Posterior vena cava (tissue), 2 donors: ENCODE measurements around the gene PTX4. TPM values are rescaled to one million over a fixed set of nuclear protein-coding genes. Genes with fewer than 3 reads are reported as not detected.
"Not testable (repeated sequence)": the region's sequence is repeated elsewhere in the genome, so short reads cannot be mapped to it uniquely, and the experiment has no call there.

Source experiments
- DNase-seq: peaks from one replicate; pipeline ENCODE4 v3.0.0-alpha.2; 2020; ENCODE audit warnings: low spot score
- intact Hi-C, 2 donors: fragments of 100-400 bp; cut with DNase I; formaldehyde crosslinking; loops; one replicate each; pipeline versions ENCODE4 v1.14.1 to v1.14.2; 2022 to 2023
- total RNA-seq, 2 donors: library from RNA; stranded (reverse); fragmentation: NEBNext Ultra II Directional; extraction: Animal tissue kit (Norgen Biotek cat#: 25700); gene quantifications; one replicate each; pipeline ENCODE4 v1.2.1, GENCODE V29; 2021
- donor health status: DM: yes; HTN: yes; CAD: no.
- donor health status: DM: yes; HTN: yes; CAD: no.

The PTX4 gene
- total RNA-seq, 2 donors from 2014 or later, result 0.14 TPM; not detected in 1

DNA sequence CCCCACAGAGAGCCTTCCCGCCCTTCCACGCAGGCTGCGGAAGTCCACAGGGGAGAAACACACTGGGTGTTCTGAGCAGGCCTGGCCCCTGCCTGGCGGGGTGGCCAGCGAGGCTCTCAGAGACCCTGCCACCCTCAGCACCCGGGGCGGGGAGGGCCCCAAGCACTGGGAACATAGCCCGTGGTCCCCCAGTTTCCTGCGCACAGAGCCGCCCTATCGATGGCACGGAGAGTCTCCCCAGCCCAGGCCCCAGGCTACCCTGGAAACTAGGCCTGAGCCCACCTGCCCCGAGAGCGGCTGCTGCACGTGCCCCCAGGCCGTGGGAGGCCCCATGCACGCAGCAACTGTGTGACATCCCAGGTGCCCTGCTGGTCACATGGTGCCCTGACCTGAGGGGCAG, 34.2 kb downstream of the PTX4 start:
- no peak for DNase-seq
- intact Hi-C loops, result no loop called here

DNA sequence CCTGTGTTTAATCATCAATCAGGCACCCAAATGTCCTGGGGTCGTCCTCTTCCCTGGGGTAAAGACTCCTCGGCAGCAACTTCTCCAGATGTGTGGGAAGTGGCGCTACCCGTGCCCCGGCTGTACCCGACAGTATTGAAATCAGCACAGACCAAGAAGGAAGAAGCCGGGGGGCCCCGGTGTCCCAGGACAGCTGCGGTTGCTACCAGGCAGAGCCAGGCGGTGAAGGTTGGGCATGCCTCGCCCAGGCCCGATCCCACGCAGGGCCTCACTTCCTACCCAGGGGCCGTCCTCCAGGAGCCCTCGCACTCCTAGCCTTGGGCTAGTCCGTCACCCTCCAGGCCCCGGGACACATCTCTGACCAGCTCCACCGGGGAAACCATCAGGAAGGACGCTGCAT, 35.4 kb downstream of the PTX4 start:
- no peak for DNase-seq
- intact Hi-C loops, result no loop called here

DNA sequence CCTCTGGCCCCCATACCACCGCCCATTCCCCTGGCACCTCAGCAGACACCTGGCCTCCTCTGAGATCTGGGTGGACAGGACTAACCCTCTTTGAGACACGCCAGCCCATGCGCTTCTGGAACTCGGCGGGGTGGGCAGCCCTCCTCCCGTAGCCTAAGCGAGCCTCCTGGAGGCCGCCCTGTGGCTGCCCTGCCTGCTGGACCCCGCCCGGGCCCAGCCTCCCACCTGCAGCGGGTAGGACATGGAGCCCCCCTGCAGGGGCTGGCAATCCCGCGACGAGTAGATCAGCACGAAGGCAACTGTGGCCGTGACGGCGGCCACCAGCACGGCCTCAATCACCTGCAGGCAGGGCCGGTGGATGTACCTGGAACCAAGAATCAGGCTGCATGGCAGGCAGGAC, 36.2 kb downstream of the PTX4 start:
- intact Hi-C loops, result no loop called here
- DNase-seq, result no peak

GRCh38 chr16:1451702-1452392, 36.9 kb downstream of the PTX4 start:
- intact Hi-C loops, result no loop called here
- DNase-seq, result no peak

DNA sequence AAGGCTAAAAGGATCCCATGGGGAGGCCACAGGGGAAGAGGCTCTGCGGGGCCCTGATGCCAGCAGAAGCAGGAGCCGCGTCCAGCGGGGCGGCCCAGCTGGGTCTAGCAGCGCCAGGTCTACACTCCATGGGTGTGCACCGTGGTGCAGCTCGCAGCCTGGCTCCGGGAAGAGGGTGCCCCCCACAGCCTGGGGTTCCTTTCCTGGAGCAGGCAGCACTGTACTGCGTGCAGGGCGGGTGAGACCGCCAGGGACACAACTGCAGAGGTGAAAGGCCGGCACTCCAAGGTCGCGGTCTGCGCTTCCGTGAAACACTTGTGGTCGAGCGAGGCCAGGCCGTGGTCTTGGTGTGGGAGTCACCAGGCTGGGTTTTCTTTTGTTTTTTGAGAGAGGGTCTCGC, 37.9 kb downstream of the PTX4 start:
- no peak for DNase-seq
- intact Hi-C loops, result no loop called here

GRCh38 chr16:1450218-1450617, 38.5 kb downstream of the PTX4 start:
- no peak for DNase-seq
- intact Hi-C loops, result no loop called here

DNA sequence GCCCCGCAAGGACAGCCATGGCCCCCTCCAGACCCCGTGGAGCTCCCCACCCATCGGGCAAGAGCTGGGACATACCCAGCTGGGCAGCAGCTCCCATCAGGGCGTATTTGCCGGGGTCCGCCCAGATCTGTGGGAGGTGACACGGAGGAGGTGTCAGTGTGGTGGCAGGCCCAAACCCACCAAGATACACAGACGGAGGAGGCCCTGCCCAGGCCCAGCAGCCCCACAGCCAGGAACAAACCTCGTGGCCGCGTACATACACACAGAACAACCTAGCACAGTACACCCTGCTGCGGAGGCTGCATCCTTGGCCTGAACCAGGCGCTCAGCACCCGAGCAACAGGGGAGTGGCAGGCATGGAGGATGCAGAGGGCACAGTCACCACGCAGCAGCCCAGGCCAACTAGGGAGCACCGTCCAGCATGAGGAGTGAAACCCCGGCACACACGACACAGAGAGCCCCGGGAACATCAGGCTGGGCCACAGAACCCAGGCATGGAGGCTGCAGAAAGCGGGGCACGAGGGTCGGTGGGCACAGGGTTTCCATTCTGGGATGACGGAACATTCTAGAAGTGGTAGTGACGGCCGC, 39.4 kb downstream of the PTX4 start:
- intact Hi-C loops, result no loop called here
- DNase-seq, result no peak

DNA sequence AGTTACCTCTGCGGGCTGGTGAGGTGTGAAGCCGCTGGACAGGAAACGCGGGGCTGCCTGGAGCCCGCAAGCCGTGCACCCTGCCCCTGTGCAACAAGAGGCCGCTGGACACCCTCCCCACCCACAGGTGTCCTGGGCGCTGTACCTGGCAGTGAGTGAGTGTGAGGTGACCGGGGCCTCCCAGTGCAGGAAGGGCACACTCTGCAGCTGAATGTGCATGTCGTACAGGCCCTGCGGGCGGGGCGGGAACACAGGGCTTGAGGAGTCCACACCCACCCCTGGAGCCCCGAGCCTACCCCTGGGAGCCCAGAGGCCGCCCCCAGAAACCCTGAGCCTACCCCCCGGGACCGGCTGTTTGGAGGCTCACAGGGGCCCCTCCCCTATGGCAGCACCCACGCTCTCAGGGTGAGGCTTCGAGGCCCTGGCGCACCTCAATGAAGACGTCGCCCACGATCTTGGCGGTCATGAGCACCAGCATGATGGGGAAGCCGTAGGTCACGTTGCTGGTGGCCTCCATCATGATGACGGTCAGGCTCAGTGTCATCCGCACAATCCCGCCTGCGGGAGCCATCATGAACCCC, 40.1 kb downstream of the PTX4 start:
- no peak for DNase-seq
- intact Hi-C loops, result no loop called here

DNA sequence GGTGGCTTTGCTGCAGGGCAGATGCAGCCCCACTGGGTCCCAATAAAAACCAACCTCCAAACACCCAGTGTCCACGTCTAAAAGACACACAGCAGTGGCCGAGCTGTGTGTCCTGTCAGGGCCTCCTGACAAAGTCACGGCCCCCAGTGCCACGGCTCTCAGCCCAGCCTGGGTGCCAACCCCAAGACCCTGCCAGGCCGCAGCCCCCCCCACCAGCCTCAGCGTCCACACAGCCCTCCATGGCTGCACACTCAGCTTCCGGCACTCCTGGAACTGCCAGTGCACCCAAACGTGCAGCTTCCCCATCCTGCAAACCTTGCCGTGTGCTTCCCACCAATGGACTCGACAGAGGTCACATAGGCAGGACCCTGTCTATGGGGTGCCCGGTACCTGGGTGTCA, 40.8 kb downstream of the PTX4 start:
- intact Hi-C loops, result no loop called here

DNA sequence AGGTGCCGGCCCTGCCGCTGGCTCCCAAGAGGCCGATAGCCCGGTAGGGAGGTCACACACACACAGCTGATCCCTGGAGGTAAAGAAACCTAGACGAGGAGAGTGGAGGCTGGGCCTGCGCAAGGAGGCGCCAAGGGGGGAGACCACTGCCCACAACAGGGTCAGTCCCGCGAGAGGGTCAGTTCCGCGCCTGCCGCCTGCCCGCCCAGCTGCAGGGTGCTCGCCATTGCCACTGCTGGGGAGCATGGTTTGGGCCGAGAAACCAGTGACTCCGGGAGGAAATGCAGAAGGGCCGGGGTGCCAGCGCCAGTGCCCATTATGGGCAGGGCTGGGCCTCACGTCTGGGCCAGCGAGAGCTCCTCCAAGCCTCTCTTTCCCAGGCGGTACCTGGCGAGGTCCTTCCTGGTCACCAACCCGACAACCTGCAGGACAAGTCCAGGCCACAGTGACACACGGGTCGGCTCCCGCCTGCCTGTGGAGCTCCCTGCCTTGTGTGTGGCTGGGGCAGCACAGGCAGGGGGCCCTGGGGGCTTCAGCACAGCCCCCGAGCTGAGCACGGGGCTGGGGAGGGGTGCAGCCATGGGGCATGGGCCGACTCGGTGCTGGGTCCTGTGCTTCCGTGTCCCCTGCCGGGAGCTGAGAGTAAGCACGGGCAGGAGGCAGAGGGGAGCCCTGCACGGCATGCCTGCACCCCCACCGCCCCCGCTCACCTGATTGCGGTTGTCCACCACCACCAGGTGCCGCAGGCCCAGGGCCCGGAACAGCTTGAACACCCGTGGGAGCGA, 42.3 kb downstream of the PTX4 start:
- intact Hi-C loops, result no loop called here
- DNase-seq, result no peak

More for the DNA sequence above, 40.8 kb downstream of the PTX4 start:
- no peak for DNase-seq

GRCh38 chr16:1445518-1446203, 43.1 kb downstream of the PTX4 start:
- intact Hi-C loops, result no loop called here
- no peak for DNase-seq

GRCh38 chr16:1444730-1445517, 43.8 kb downstream of the PTX4 start:
- DNase-seq, result no peak
- intact Hi-C loops, result no loop called here

DNA sequence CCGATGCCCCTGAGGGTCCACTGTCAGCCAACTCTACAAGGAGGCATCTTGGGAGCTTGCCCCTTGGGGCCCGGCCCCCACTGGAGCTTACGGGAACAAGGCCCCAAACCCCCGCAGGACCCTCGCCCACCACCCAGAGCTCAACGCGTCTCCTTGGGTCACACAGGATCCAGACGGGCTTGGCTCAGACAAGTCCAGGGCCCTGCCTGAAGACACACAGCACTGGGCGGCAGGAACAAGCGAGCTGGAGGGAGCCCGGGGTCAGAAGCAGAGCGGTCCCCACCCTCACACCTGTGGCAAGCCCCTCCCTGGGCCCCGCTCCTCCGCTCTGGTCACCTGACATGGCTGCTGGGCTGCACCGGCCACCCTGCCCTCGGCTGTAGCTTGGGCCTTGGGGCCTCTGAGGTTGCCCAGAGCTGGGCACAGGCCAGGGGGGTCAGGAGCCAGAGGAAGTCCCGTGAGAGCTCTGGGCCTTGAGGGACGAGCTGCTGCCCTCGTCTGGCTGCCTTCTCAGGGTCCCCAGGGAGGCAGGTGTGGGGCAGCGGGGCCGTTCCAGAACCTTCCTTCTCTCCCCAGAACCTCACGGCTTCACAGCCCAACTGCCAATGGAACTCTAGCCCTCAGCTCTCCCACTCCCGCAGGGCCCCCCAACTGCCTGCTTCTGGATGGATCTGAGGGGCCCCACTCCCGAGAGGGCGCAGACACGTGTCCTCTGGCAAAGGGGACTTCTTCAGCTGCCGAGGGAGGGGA, 44.6 kb downstream of the PTX4 start, which contains the start of gene CCDC154:
CCDC154 (minus strand) TSS at position 577 of the 750 bp plus-strand sequence; CDS start at position 343, 234 bp downstream.
- no peak for DNase-seq
- intact Hi-C loops, result no loop called here

DNA sequence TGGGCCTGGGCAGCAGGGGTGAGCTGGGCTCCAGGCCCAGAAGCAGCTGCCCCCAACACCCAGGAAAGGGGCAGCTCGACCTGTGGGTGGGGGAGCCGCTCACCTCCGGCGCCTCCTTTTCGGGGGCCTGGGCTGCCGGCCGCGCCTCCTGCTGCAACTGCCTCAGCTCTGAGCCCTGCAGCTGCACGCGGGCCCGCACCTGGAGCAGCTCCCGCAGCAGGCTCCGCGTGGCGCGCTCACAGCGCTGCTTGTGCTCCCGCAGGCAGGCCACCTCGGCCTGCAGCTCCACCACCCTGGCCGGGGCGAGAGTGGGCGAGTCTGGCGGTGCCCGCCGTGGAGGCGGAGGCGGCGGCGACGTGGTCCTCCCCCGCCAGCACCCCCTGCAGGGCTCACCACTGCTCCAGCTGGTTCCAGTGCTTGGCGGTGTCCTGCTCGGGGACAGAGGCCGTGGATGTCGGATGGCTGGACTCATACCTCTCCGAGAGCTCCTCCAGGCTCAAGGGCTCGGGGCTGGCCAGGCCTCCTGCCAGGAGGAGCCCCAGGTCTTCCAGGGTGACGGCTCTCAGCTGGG, 45.3 kb downstream of the PTX4 start:
- intact Hi-C loops, result no loop called here

DNA sequence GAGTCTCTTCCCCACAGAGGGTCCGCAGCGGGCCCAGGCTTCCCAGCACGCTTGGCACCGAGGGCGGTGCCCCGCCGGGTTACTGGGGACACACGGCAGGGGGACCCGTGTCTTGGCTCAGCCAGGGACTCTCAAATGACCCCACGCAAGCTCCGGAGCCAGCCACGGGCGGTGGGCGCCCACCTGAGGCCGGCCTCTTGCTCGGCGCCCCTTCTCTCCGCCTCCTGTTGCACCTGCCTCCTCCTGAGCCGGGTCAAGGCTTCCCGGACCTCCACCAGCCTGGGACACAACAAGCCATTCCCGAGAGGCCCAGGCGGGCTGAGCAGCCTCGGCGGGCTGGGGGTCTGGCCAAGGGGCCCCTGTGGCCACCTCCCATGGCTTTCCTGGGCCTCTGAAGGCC, 46.0 kb downstream of the PTX4 start:
- no peak for DNase-seq
- intact Hi-C loops, result no loop called here

More for the DNA sequence above, 45.3 kb downstream of the PTX4 start:
- no peak for DNase-seq

DNA sequence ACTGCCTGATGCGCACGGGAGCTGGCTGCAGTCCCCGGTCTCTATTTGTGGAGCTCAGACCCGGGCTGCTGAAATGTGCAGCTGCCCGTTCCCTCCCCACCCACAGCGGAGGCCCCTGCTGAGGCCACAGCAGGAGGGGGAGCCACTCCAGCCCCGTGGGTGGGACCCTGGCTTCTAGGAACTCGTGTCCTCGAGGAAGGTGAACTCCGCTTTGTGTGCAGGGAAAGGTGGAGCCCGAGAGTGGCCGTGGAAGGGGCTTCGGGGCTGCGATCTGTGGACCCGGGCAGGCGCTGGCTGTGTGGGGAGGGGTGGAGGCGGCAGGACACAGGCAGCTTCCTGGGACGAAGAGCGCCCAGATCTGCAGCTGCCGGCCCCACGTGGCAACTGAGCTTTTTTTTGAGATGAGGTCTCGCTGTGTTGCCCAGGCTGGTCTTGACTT, 47.3 kb downstream of the PTX4 start:
- no peak for DNase-seq
- intact Hi-C loops, result no loop called here

- DNase-seq, intact Hi-C loops: not testable (repeated sequence)
Measured at GRCh38 chr16:1439699-1440074, 49.1 kb downstream of the PTX4 start.
